Thyroid gland (tissue), 4 donors: ENCODE results near the gene SIRPD. TPM values are rescaled to one million over a fixed set of nuclear protein-coding genes. Genes with fewer than 3 reads are reported as not detected.

Source experiments
- DNase-seq, 2 donors: peaks; one replicate each; pipeline ENCODE4 v3.0.0-alpha.2; 2019
- H3K27ac ChIP-seq, 3 donors: fragments of 200-600 bp; sonication (generic); 1 replicate in 2 of 3; 2 replicates in 1 of 3; pipeline ENCODE4 v1.5.1; 2016 to 2019; ENCODE audit warnings: mild to moderate bottlenecking in 1 of 3, moderate library complexity in 1 of 3
- H3K27me3 ChIP-seq: fragments of 200-600 bp; sonication (generic); one replicate; pipeline ENCODE4 v1.5.1; 2019
- H3K36me3 ChIP-seq, 2 donors: fragments of 200-600 bp; sonication (generic); one replicate each; pipeline ENCODE4 v1.5.1; 2016 to 2019
- H3K4me1 ChIP-seq, 2 donors: fragments of 200-600 bp; sonication (generic); one replicate each; pipeline ENCODE4 v1.5.1; 2017 to 2019
- H3K4me3 ChIP-seq, 3 donors: fragments of 200-600 bp; sonication (generic); replicated peaks in 1 of 3; 1 replicate in 2 of 3; 2 replicates in 1 of 3; pipeline ENCODE4 v1.5.1; 2016; ENCODE audit warnings: mild to moderate bottlenecking in 1 of 3
- H3K9me3 ChIP-seq: fragments of 200-600 bp; sonication (generic); one replicate; pipeline ENCODE4 v1.5.1; 2017
- POLR2A ChIP-seq, 2 donors: fragments of 450-650 bp; IDR thresholded peaks; one replicate each; pipeline ENCODE4 v1.6.1; 2017; ENCODE audit warnings: antibody characterized with exemption in 2 of 2, mild to moderate bottlenecking in 2 of 2, moderate library complexity in 1 of 2
- WGBS, 2 donors: methylation state at CpG; one replicate each; pipeline ENCODE4 v1.1.5; 2017; 5-methylcytosine and 5-hydroxymethylcytosine counted together
- intact Hi-C: fragments of 100-400 bp; cut with DNase I; formaldehyde crosslinking; loops from one replicate; pipeline ENCODE4 v1.15.1; 2023
- total RNA-seq, 4 donors: library from RNA; depleted of rRNA; stranded (reverse); fragments of >200 nt; gene quantifications; one replicate each; pipeline ENCODE4 v1.2.3, GENCODE V29; 2016
- TF ChIP-seq, protein P1 (sequence below), 6 experiments: fragments of 200-600 bp in 3 of 6; fragments of 450-650 bp in 3 of 6; sonication (generic) in 3 of 6; IDR thresholded peaks; one replicate each; pipeline ENCODE4 v1.5.1; 2016 to 2019; ENCODE audit warnings: antibody characterized with exemption in 6 of 6, mild to moderate bottlenecking in 2 of 6, inconsistent platforms in 1 of 6, moderate library complexity in 1 of 6

SIRPD gene
- total RNA-seq, 4 donors from 2014 or later = not detected

DNA sequence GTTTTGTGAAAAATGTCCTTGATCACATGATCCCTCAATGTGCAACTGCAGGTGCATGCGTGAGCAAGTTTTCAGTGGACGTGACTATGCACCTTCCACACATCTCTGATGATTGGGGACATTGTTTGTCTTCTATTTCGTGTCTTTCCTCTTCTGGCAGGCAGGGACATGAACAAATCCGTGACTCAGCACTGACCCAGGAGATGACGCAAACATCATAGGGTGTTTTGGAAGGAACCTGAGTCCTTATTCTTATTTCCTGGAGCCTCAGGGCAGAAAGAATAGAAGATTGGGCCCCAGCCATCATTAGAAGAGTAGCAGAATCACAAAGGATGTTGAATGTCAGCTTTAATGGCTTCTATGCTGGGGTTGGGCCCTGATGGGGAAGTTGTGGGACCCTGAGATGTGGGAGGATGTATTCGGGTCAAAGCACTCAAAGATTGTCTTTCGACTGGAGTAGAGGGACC is 11.9 kb upstream of the SIRPD start:
- TF ChIP-seq POLR2A (IDR thresholded peaks at IDR 0.05) = no peak
- TF ChIP-seq, protein P1, sequence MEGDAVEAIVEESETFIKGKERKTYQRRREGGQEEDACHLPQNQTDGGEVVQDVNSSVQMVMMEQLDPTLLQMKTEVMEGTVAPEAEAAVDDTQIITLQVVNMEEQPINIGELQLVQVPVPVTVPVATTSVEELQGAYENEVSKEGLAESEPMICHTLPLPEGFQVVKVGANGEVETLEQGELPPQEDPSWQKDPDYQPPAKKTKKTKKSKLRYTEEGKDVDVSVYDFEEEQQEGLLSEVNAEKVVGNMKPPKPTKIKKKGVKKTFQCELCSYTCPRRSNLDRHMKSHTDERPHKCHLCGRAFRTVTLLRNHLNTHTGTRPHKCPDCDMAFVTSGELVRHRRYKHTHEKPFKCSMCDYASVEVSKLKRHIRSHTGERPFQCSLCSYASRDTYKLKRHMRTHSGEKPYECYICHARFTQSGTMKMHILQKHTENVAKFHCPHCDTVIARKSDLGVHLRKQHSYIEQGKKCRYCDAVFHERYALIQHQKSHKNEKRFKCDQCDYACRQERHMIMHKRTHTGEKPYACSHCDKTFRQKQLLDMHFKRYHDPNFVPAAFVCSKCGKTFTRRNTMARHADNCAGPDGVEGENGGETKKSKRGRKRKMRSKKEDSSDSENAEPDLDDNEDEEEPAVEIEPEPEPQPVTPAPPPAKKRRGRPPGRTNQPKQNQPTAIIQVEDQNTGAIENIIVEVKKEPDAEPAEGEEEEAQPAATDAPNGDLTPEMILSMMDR (IDR thresholded peaks at IDR 0.05) = no peak
- intact Hi-C loops = no loop called here
- no peaks in the 10 kb centered on the region for H3K36me3 ChIP-seq
- H3K4me1 ChIP-seq = no peaks in the 10 kb centered on the region
- no peaks in the 10 kb centered on the region for H3K27me3 ChIP-seq
- WGBS, 2 donors = 76 to 85% methylated on average over 7 of the region's 7 CpGs
- no peak for DNase-seq
- H3K27ac ChIP-seq = no peak overlapping the region
- H3K4me3 ChIP-seq = no peak overlapping the region
- no peaks in the 10 kb centered on the region for H3K9me3 ChIP-seq

DNA sequence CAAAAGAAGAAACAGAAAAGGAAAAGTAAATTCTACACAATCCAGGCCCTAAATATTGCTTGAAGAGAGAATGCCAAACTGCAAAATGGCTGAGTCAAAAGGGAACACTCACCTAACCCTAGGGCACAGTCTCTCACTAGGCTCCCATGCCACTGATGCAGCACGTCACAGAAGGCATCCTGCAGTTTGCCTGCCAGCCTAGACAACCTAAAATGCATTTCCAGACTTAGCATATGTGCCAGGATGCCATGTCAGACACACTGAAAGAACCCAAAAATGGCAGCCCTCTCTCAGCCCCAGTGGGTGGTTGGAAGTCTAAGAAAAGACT is 10.6 kb upstream of the SIRPD start:
- H3K9me3 ChIP-seq = no peaks in the 10 kb centered on the region
- intact Hi-C loops = no loop called here
- no peaks in the 10 kb centered on the region for H3K36me3 ChIP-seq
- H3K4me1 ChIP-seq = no peaks in the 10 kb centered on the region
- no peak overlapping the region for H3K27ac ChIP-seq
- WGBS, 2 donors = 91 to 95% methylated on average over 1 of the region's 1 CpG
- no peak overlapping the region for H3K4me3 ChIP-seq
- TF ChIP-seq, protein P1 (IDR thresholded peaks at IDR 0.05) = no peak
- TF ChIP-seq POLR2A (IDR thresholded peaks at IDR 0.05) = no peak
- H3K27me3 ChIP-seq = no peaks in the 10 kb centered on the region
- no peak for DNase-seq

- WGBS, 2 donors = 75 to 79% methylated on average over 6 of the region's 6 CpGs
- TF ChIP-seq, protein P1 (IDR thresholded peaks at IDR 0.05) = no peak
- no peak for TF ChIP-seq POLR2A (IDR thresholded peaks at IDR 0.05)
- Histone ChIP-seq H3K27ac (no peak overlapping the region), H3K4me3 (no peak overlapping the region), H3K36me3 (no peaks in the 10 kb centered on the region), H3K27me3 (no peaks in the 10 kb centered on the region), H3K4me1 (no peaks in the 10 kb centered on the region), H3K9me3 (no peaks in the 10 kb centered on the region)
- no peak for DNase-seq
- intact Hi-C loops = no loop called here
Observed at GRCh38 chr20:1567392-1568162, 10.1 kb upstream of the SIRPD start.

DNA sequence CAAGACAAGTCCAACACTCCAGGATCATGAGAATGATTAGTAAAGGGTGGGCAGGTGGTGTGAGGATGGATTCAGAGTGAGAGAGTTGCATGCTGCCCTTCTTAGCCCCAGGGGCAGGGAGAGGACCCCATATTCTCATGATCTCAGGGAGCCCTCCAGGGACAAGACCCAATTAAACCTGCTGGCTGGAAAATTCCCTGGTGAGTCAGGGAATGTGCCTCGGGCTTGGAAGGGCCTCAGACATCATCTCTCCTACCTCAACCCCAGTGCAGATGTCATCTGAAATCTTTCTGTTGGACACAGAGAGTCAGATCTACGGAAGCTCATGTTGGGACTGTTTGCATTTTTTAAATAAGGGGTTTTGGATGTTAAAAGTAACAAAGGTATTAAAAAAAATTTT is 9.2 kb upstream of the SIRPD start:
- Histone ChIP-seq H3K9me3 (no peaks in the 10 kb centered on the region), H3K36me3 (no peaks in the 10 kb centered on the region), H3K27ac (no peak overlapping the region), H3K4me1 (no peaks in the 10 kb centered on the region), H3K27me3 (no peaks in the 10 kb centered on the region), H3K4me3 (no peak overlapping the region)
- intact Hi-C loops = no loop called here
- no peak for DNase-seq
- TF ChIP-seq POLR2A (IDR thresholded peaks at IDR 0.05) = no peak
- TF ChIP-seq, protein P1 (IDR thresholded peaks at IDR 0.05) = no peak
- 76 to 87% methylated on average over 2 of the region's 2 CpGs for WGBS, 2 donors

- H3K4me1 ChIP-seq = no peaks in the 10 kb centered on the region
- H3K36me3 ChIP-seq = no peaks in the 10 kb centered on the region
- intact Hi-C loops = no loop called here
- 84 to 86% methylated on average over 2 of the region's 2 CpGs for WGBS, 2 donors
- TF ChIP-seq, protein P1 (IDR thresholded peaks at IDR 0.05) = no peak
- no peak for TF ChIP-seq POLR2A (IDR thresholded peaks at IDR 0.05)
- no peak overlapping the region for H3K27ac ChIP-seq
- no peak for DNase-seq
- H3K4me3 ChIP-seq = no peak overlapping the region
- no peaks in the 10 kb centered on the region for H3K9me3 ChIP-seq
- no peaks in the 10 kb centered on the region for H3K27me3 ChIP-seq
Observed at GRCh38 chr20:1565461-1565860, 8.0 kb upstream of the SIRPD start.
